ENCODE data around the gene ITGA6.

Gene ITGA6

GRCh38 chr2:172445851-172446250 lies 18.5 kb downstream of the ITGA6 start:
- Histone ChIP-seq H3K36me3 (ENCODE audit: control insufficient read depth, insufficient read depth, low read length, severe bottlenecking) (no peaks in the 10 kb centered on the region), H3K4me1 (ENCODE audit: control insufficient read depth, insufficient read depth, low read length) (peaks cover 4% of the 10 kb centered on the region), H3K27me3 (replicated peaks; ENCODE audit: control insufficient read depth, insufficient read depth, low read length) (no peaks in the 10 kb centered on the region), H3K9me3 (ENCODE audit: control insufficient read depth, low read length) (no peaks in the 10 kb centered on the region), H3K4me3 (ENCODE audit: low read length) (no peak overlapping the region), H3K9ac (ENCODE audit: low read length) (no peak overlapping the region)
- DNase-seq (ENCODE audit: low read depth) = no peak

GRCh38 chr2:172446474-172447063 lies 19.2 kb downstream of the ITGA6 start:
- Histone ChIP-seq H3K27me3 (replicated peaks; ENCODE audit: control insufficient read depth, insufficient read depth, low read length) (no peaks in the 10 kb centered on the region), H3K4me1 (ENCODE audit: control insufficient read depth, insufficient read depth, low read length) (peaks cover 4% of the 10 kb centered on the region), H3K9me3 (ENCODE audit: control insufficient read depth, low read length) (no peaks in the 10 kb centered on the region), H3K36me3 (ENCODE audit: control insufficient read depth, insufficient read depth, low read length, severe bottlenecking) (no peaks in the 10 kb centered on the region), H3K9ac (ENCODE audit: low read length) (no peak overlapping the region), H3K4me3 (ENCODE audit: low read length) (no peak overlapping the region)
- DNase-seq (ENCODE audit: low read depth) = no peak

DNA sequence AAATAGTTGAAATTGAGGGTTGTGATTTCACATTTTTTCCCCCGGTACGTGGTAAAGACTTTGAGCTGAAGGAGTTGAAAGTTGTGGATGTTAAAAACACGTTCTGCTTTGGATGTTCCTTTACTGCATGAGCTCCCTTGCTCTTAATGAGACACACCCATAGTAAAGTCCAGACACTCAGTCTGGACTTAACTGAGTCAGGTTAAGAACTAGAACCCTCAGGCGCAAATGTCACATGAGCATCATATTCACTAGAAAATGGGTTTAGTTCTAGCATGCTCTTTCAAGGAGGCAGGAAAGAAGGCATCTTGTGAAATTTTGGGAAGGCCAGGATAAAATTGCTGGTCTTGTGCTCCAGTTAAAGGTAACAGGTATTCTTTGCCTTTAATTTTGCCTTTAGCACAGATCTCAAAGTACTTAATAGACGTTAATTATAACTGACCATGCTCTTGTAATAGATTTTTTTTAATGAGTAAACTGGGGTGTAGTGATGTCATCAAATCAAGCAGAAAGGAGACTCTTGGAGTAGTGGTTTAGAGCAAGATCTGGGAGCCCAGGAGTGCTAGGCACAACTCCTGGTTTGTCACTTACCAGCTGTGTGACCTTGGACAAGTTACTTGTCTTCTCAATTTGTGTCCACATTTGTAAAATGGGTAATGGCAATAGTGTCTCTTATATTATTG lies 20.6 kb downstream of the ITGA6 start:
- H3K36me3 ChIP-seq (ENCODE audit: control insufficient read depth, insufficient read depth, low read length, severe bottlenecking) = no peaks in the 10 kb centered on the region
- DNase-seq (ENCODE audit: low read depth) = no peak
- H3K9me3 ChIP-seq (ENCODE audit: control insufficient read depth, low read length) = no peaks in the 10 kb centered on the region
- H3K27me3 ChIP-seq (replicated peaks; ENCODE audit: control insufficient read depth, insufficient read depth, low read length) = peaks cover 4% of the 10 kb centered on the region
- H3K4me1 ChIP-seq (ENCODE audit: control insufficient read depth, insufficient read depth, low read length) = peaks cover 4% of the 10 kb centered on the region
- H3K9ac ChIP-seq (ENCODE audit: low read length) = no peak overlapping the region
- H3K4me3 ChIP-seq (ENCODE audit: low read length) = no peak overlapping the region

- no peak overlapping the region for H3K4me3 ChIP-seq (ENCODE audit: low read length)
- peaks cover 4% of the 10 kb centered on the region for H3K27me3 ChIP-seq (replicated peaks; ENCODE audit: control insufficient read depth, insufficient read depth, low read length)
- H3K36me3 ChIP-seq (ENCODE audit: control insufficient read depth, insufficient read depth, low read length, severe bottlenecking) = no peaks in the 10 kb centered on the region
- H3K9ac ChIP-seq (ENCODE audit: low read length) = no peak overlapping the region
- H3K4me1 ChIP-seq (ENCODE audit: control insufficient read depth, insufficient read depth, low read length) = peaks cover 6% of the 10 kb centered on the region
- H3K9me3 ChIP-seq (ENCODE audit: control insufficient read depth, low read length) = no peaks in the 10 kb centered on the region
- no peak for DNase-seq (ENCODE audit: low read depth)
Observed at GRCh38 chr2:172448544-172449267, 21.3 kb downstream of the ITGA6 start.

- Histone ChIP-seq H3K27me3 (replicated peaks; ENCODE audit: control insufficient read depth, insufficient read depth, low read length) (peaks cover 14% of the 10 kb centered on the region), H3K4me1 (ENCODE audit: control insufficient read depth, insufficient read depth, low read length) (peaks cover 6% of the 10 kb centered on the region), H3K9ac (ENCODE audit: low read length) (no peak overlapping the region), H3K4me3 (ENCODE audit: low read length) (no peak overlapping the region), H3K9me3 (ENCODE audit: control insufficient read depth, low read length) (no peaks in the 10 kb centered on the region), H3K36me3 (ENCODE audit: control insufficient read depth, insufficient read depth, low read length, severe bottlenecking) (no peaks in the 10 kb centered on the region)
- no peak for DNase-seq (ENCODE audit: low read depth)
Observed at GRCh38 chr2:172449911-172450550, 22.6 kb downstream of the ITGA6 start.

DNA sequence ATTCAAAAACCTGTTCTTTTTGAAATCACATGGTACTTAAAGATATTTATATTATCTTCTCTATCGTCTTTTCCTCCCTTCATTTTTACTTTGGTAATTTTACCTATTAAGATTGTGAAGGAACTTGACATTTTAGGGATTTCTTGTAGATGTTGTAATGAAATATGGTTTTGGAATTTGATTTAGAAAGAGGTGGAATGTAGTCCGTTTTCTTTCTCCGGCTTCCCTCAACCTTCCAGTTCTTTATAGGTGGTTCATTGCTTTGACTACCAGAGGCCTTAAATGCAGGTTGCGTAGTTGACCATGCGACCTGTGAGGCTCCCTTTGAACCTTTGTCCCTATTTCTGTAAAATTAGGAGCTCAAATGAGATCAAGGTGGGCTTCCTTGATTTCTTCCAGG lies 24.5 kb downstream of the ITGA6 start:
- Histone ChIP-seq H3K4me1 (ENCODE audit: control insufficient read depth, insufficient read depth, low read length) (peaks cover 3% of the 10 kb centered on the region), H3K36me3 (ENCODE audit: control insufficient read depth, insufficient read depth, low read length, severe bottlenecking) (no peaks in the 10 kb centered on the region), H3K4me3 (ENCODE audit: low read length) (no peak overlapping the region), H3K27me3 (replicated peaks; ENCODE audit: control insufficient read depth, insufficient read depth, low read length) (peaks cover 25% of the 10 kb centered on the region), H3K9ac (ENCODE audit: low read length) (no peak overlapping the region), H3K9me3 (ENCODE audit: control insufficient read depth, low read length) (no peaks in the 10 kb centered on the region)
- DNase-seq (ENCODE audit: low read depth) = no peak

- H3K9me3 ChIP-seq (ENCODE audit: control insufficient read depth, low read length) = no peaks in the 10 kb centered on the region
- H3K27me3 ChIP-seq (replicated peaks; ENCODE audit: control insufficient read depth, insufficient read depth, low read length) = peaks cover 29% of the 10 kb centered on the region
- H3K4me1 ChIP-seq (ENCODE audit: control insufficient read depth, insufficient read depth, low read length) = peaks cover 3% of the 10 kb centered on the region
- H3K9ac ChIP-seq (ENCODE audit: low read length) = no peak overlapping the region
- H3K4me3 ChIP-seq (ENCODE audit: low read length) = no peak overlapping the region
- no peak for DNase-seq (ENCODE audit: low read depth)
- no peaks in the 10 kb centered on the region for H3K36me3 ChIP-seq (ENCODE audit: control insufficient read depth, insufficient read depth, low read length, severe bottlenecking)
Observed at GRCh38 chr2:172452845-172453244, 25.5 kb downstream of the ITGA6 start.

- Histone ChIP-seq H3K9me3 (ENCODE audit: control insufficient read depth, low read length) (no peaks in the 10 kb centered on the region), H3K4me1 (ENCODE audit: control insufficient read depth, insufficient read depth, low read length) (peaks cover 3% of the 10 kb centered on the region), H3K9ac (ENCODE audit: low read length) (no peak overlapping the region), H3K4me3 (ENCODE audit: low read length) (no peak overlapping the region), H3K36me3 (ENCODE audit: control insufficient read depth, insufficient read depth, low read length, severe bottlenecking) (no peaks in the 10 kb centered on the region), H3K27me3 (replicated peaks; ENCODE audit: control insufficient read depth, insufficient read depth, low read length) (peaks cover 37% of the 10 kb centered on the region)
- DNase-seq (ENCODE audit: low read depth) = no peak
Observed at GRCh38 chr2:172454404-172455120, 27.2 kb downstream of the ITGA6 start.

GRCh38 chr2:172455121-172455515 lies 27.7 kb downstream of the ITGA6 start:
- Histone ChIP-seq H3K4me1 (ENCODE audit: control insufficient read depth, insufficient read depth, low read length) (peaks cover 9% of the 10 kb centered on the region), H3K4me3 (ENCODE audit: low read length) (no peak overlapping the region), H3K9ac (ENCODE audit: low read length) (no peak overlapping the region), H3K27me3 (replicated peaks; ENCODE audit: control insufficient read depth, insufficient read depth, low read length) (peaks cover 40% of the 10 kb centered on the region), H3K9me3 (ENCODE audit: control insufficient read depth, low read length) (no peaks in the 10 kb centered on the region), H3K36me3 (ENCODE audit: control insufficient read depth, insufficient read depth, low read length, severe bottlenecking) (no peaks in the 10 kb centered on the region)
- no peak for DNase-seq (ENCODE audit: low read depth)

DNA sequence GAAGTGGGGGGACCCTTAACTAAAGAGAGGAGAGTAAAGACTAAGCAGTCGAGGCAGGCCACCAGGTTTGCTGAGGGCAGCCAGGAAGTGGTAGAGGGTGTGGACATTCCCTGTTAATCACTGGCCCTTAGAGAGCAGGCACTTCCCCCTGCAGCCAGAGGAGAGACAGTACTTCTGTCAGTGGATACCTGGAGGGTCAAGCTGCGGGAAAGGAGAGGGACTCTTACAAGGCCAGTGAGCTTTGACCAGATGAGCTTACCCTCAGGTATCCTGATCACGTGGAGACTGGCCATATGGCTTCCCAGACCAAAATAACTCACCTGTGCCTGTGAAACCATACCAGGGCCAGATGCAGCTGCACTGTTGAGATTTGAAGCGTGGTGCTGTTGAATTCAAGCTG lies 28.6 kb downstream of the ITGA6 start:
- Histone ChIP-seq H3K4me1 (ENCODE audit: control insufficient read depth, insufficient read depth, low read length) (peaks cover 17% of the 10 kb centered on the region), H3K4me3 (ENCODE audit: low read length) (no peak overlapping the region), H3K9me3 (ENCODE audit: control insufficient read depth, low read length) (no peaks in the 10 kb centered on the region), H3K36me3 (ENCODE audit: control insufficient read depth, insufficient read depth, low read length, severe bottlenecking) (no peaks in the 10 kb centered on the region), H3K9ac (ENCODE audit: low read length) (no peak overlapping the region), H3K27me3 (replicated peaks; ENCODE audit: control insufficient read depth, insufficient read depth, low read length) (peaks cover 40% of the 10 kb centered on the region)
- no peak for DNase-seq (ENCODE audit: low read depth)

DNA sequence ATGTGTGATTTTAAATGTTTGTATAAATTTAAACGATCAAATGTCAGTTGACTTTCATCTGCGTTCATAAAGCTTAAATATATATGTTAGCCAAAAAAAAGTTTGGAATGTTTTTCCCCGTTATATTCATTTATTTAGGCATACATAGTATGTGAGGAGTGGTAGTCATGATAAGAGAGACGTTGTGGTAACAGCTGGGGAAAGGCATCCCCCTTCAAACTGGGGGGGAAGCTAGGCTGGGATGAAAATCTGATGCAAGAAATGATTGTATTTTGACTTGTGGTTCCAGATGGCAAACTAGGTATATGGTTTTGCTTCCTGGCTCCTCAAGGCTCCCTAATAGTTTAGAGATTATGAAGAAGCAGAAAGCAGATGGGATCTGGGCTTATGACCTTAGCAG lies 30.1 kb downstream of the ITGA6 start:
- H3K36me3 ChIP-seq (ENCODE audit: control insufficient read depth, insufficient read depth, low read length, severe bottlenecking) = no peaks in the 10 kb centered on the region
- DNase-seq (ENCODE audit: low read depth) = no peak
- H3K27me3 ChIP-seq (replicated peaks; ENCODE audit: control insufficient read depth, insufficient read depth, low read length) = peaks cover 38% of the 10 kb centered on the region
- H3K4me1 ChIP-seq (ENCODE audit: control insufficient read depth, insufficient read depth, low read length) = peaks cover 27% of the 10 kb centered on the region
- no peaks in the 10 kb centered on the region for H3K9me3 ChIP-seq (ENCODE audit: control insufficient read depth, low read length)
- H3K4me3 ChIP-seq (ENCODE audit: low read length) = no peak overlapping the region
- H3K9ac ChIP-seq (ENCODE audit: low read length) = no peak overlapping the region

Measured in adipocyte (in vitro differentiated cells).